GM20431 (cell line): ENCODE results near the gene BEX4.
"Not testable (repeated sequence)": the region's sequence is repeated elsewhere in the genome, so short reads cannot be mapped to it uniquely, and the experiment has no call there.

Experiments used
- in situ Hi-C: fragments of 300-500 bp; cut with MseI, MboI; formaldehyde crosslinking; loops from one replicate; pipeline ENCODE4 v1.15.0; 2020; ENCODE audit warnings: low sequenced_read_pairs; ENCODE audit not compliant: unreplicated experiment

Gene BEX4

DNA sequence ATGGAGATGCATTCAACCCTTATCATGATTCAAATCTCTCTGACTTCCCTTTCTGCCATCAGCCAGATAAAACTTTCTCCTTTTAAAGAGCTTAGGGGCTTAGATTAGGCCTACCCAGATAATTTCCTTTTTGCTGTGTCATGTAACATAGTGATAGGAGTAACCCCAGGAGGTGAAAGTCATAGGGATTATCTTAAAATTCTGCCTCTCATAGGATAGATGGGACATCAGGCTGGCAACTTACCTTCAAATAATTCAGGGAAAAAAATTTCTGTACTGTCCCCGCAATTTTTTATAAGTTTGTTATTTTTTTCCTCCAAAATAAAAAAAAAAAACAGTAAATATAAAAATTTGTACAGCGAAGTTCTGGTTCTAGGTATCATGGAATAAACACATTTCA is 20.7 kb downstream of the BEX4 start:
- in situ Hi-C loops: not testable (repeated sequence)

DNA sequence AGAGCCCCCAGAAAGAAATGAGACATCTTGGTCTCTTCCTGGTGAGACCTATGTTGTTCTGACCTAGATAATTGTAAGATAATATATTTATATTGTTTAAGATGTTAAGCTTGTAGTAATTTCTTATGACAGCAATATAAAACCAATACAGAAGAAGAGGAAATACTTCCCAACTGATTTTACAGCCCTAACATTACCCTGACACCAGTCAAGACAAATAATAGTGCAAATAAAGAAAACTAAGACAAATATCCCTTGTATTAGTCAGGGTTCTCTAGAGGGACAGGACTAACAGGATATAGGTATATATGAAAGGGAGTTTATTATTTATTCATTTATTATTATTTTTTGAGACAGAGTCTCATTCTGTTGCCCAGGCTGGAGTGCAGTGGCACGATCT is 21.4 kb downstream of the BEX4 start:
- in situ Hi-C loops: no loop called here

DNA sequence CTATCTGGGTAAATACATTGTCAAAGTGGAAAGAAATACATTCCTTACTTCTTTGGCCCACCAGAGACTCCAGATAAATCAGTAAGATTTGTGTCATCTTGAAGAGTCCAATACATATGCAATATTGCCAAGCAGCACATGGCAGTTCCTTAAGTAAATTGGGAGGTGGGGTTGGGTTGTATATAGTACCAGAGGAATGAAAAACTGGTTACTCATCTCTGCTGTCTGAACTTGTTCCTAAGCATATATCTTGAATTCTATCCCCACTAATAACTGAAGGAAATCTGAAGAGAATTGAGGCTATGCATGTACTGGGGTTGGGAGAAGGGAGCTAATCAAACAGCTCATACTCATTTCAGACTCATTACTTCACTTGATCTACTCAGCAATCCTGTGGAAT is 25.2 kb downstream of the BEX4 start:
- in situ Hi-C loops: no loop called here

DNA sequence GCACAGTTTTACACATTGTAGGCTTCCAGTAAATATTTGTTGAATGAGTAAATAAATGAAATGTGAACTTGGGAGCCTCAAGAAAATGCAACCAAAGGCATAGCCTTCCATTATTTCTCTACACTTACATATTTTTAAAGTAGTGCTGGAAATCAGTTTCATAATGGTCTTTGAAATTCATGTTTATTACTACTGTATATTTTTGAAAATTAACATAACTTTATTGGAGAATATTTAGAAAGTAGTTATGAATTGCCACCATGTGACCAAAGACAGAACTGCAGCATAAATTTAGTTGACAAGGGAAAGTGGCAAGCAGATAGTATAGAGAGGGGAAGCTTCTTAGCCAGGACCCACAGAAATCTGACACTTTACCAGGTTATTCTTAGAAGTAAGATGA is 33.6 kb downstream of the BEX4 start:
- in situ Hi-C loops: no loop called here

DNA sequence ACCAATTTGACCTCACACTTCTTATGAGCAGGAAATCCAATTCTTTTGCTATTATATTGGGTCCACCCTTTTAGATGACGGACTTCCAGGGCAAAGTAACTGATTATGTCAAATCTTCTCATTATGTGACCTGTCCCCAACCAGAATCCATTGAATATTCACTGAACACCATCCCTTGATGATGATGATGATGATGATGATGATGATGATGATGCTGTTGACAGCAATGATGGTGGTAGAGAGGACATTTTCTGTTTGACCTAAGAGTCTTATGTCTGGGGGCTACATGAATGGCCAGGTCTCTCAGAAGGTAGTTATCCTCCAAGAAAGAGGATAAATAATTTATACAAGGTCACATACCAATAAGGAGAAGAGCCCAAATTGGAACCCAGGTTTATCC is 34.9 kb downstream of the BEX4 start:
- in situ Hi-C loops: no loop called here

DNA sequence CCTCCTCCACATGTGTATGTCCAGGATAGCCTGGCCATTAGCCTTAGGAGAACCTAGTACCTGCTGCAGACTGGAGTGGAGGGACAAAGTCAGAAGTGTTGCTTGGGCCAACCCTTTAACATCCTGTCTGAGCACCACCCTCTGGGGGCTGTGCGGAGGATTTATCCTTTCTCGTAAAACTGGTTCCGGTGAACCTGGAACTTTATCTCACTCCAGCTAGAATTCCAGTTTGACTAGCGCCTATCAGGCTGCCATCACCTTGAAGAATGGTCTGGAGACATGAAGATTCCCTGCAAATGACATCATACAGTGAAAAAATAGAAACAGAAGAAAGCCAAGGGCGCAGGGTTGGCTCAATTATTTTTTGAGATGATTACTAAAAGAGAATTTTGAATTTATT is 36.1 kb downstream of the BEX4 start:
- in situ Hi-C loops: no loop called here

DNA sequence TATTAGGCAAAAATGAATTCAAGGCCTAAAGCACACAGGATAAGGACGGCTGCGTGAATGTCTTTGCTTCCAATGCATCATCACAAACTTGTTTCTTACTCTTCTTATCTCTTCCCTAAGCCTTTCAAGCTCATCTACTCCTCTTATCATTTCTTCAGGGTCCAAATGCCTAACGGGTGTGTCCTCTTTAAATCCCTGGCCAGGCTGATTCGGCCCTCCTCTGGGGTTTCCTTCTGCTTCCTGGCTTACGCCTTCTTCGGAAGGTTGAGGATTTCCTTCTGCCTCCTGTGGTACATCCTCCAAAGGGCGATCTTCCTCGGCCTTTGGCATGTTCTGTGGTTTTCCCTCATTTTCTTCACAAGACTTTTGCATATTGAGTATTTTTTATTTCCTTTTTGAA is 38.7 kb downstream of the BEX4 start:
- in situ Hi-C loops: no loop called here

DNA sequence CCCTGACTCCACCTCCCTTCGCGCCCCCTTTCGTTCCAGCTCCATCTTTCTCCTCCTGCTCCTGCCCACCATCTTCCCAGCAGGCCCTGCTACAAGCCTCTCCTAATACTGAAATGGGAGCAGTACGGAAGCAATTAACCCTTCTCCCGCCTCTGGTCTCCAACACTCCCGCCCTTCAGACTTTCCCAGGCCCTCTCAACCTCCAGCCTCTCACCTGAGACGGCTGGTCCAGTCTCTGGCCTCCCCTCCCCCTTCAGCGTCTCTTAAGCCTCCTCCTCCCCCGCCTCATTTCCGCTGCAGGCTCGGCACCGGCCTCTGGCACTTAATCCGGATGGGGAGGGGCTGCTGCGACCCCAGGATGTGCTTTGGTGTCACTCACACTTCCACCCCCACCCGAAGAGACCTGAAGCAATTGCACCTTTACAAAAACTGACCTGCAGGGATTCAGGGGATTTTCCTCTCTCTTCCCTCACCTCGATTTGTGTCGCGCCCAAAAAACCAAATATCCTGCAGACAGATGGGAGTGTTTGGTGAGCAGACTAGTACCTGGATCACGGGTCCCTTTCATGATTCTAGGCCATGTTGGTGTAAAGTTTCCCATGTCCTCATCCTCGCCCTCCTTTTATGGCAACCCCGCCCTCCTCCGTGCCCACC is 39.4 kb downstream of the BEX4 start:
- in situ Hi-C loops: no loop called here

DNA sequence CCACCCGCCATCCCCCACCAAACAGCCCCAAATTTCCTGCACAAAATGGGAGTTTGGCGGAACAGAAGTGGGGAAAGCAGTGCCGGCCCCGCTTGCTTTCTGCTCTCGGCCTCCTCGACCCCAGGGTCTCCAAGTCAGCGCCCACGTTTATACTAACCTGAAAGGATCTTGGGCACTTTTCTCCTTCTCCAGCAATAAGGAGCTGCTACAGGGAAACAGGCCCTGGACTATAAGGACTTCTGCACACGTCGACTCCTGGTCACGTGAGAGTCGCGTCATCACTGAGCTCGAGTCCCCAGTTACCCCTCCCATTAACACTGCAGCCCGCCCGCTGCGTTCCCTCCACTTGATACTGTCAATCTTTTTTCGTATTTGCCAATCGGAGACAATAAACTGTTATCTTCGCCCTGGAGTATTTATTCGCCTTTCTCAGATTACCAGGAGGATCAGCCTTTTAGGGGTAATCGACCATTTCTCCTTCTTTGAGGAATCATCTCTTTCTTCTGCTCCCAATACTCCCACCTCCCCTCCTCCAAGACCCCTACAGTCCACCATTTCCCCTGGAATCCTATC is 40.1 kb downstream of the BEX4 start, which contains the start of gene TCEAL8:
Gene TCEAL8 (minus strand): TSS at position 235 of the 573 bp plus-strand sequence. CDS start 1,176 bp downstream, outside the sequence.
- in situ Hi-C loops: no loop called here

DNA sequence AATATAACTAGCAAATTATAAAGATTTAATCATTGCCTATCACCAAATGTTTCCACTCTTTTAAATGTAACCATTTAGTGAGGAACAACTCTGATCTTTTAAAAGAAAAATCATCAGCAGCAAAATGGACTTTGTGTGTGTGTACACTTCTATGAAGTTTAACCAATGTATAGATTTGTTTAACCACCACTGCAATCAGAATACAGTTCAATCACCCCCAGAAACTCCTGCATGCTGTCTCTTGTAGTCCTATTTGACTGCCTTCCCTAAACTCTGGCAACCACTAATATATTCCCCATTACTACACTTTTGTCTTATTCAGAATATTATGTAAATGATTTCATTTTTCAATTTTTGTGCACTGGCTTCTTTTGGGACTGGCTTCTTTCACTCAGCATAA is 41.7 kb downstream of the BEX4 start:
- in situ Hi-C loops: no loop called here

DNA sequence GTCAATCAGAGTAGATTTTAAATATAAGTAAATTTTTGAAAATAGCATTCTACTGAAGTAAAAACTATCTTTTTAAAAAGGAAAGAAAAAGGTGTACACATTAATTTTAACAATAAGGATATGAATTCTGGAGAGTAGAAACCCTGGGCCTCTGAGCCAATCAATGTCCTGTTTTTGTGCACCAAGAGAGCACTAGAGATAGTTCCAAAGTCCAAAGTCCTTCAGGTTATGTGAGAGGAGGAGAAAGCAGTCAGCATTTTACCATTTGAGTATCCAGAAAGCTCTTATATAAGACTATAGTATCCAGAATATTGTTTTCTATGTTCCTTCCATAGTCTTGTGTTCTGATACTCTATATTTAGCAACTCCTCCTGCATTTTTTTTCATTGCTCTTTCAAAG is 43.4 kb downstream of the BEX4 start:
- in situ Hi-C loops: no loop called here
